ENCODE measurements around the gene NRCAM. TPM values are rescaled to one million over a fixed set of nuclear protein-coding genes. Genes with fewer than 3 reads are reported as not detected.

Gene NRCAM
- total RNA-seq, 1 donor from 2014 or later = 9.3 TPM

DNA sequence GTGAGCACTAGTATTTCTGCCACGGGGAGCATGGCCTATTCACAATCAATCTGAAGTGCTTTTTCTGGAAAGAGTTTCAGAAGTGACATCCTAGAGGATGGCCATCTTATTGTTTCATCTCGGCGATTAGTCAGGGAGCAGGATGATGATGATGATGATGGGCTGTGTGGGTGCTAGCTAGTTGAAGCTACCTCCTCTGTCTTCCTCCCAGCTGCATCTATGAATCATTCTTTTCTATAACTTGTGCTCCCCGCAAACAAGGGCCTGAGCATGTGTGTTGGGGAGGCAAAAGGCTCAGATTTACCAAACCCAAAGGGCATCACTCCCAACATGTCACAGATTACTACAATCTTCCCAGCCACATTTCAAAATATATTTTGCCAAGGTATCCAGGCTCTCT is 207.4 kb downstream of the NRCAM start:
- Histone ChIP-seq H3K36me3 (ENCODE audit: insufficient read depth, low read length) (no peaks in the 10 kb centered on the region), H4K20me1 (ENCODE audit: insufficient read depth, low read length) (no peaks in the 10 kb centered on the region), H3K4me2 (ENCODE audit: low read length) (no peak overlapping the region), H3K27ac (ENCODE audit: low read depth, low read length) (no peak overlapping the region), H2AFZ (ENCODE audit: low read depth, low read length) (no peak overlapping the region), H3K4me1 (ENCODE audit: insufficient read depth, low read length) (peaks cover 33% of the 10 kb centered on the region), H3K9ac (ENCODE audit: low read length) (no peak overlapping the region), H3K9me3 (ENCODE audit: insufficient read depth, low read depth, low read length) (no peaks in the 10 kb centered on the region), H3K79me2 (ENCODE audit: insufficient read depth, low read length) (no peaks in the 10 kb centered on the region), H3K4me3 (ENCODE audit: insufficient read depth, low read depth, low read length) (no peak overlapping the region), H3K27me3 (ENCODE audit: insufficient read depth, low read length) (no peaks in the 10 kb centered on the region)
- H3K27ac Mint-ChIP-seq (ENCODE audit: unreplicated experiment) = no peak overlapping the region
- H3K4me1 Mint-ChIP-seq (ENCODE audit: low read depth, unreplicated experiment) = peaks cover 37% of the 10 kb centered on the region
- no peak for FAIRE-seq
- H3K9me3 Mint-ChIP-seq (ENCODE audit: unreplicated experiment) = peaks cover 2% of the 10 kb centered on the region
- no peak overlapping the region for H3K4me3 Mint-ChIP-seq (ENCODE audit: unreplicated experiment)
- H3K36me3 Mint-ChIP-seq (ENCODE audit: low read depth, unreplicated experiment) = no peaks in the 10 kb centered on the region
- H3K27me3 Mint-ChIP-seq (ENCODE audit: low read depth, unreplicated experiment) = no peaks in the 10 kb centered on the region
- DNase-seq (ENCODE audit: low read depth) = no peak
- TF ChIP-seq CTCF (IDR thresholded peaks at IDR 0.05; ENCODE audit: insufficient read depth, low read depth, low read length) = no peak

DNA sequence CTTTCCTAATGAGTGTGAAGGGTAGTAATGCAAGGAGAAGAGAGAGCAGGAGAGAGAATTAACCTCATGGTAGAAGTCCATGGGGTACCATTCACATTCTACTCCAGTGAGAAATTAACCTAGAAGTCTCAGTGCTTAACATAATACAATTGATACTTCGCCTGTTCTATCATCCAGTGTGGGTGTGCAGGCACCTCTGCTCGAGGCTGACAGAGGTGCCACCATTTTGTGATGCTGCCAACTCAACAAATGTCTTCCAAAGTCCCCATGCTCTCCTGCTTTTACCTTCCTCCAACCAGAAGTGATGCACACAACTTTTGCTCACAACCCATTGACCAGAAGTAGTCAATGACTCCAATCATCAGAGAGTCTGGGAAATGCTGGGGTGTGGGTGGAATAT is 207.8 kb downstream of the NRCAM start:
- H3K36me3 ChIP-seq (ENCODE audit: insufficient read depth, low read length) = no peaks in the 10 kb centered on the region
- H2AFZ ChIP-seq (ENCODE audit: low read depth, low read length) = no peak overlapping the region
- Mint-ChIP-seq H3K36me3 (ENCODE audit: low read depth, unreplicated experiment) (no peaks in the 10 kb centered on the region), H3K27me3 (ENCODE audit: low read depth, unreplicated experiment) (no peaks in the 10 kb centered on the region), H3K27ac (ENCODE audit: unreplicated experiment) (no peak overlapping the region), H3K4me3 (ENCODE audit: unreplicated experiment) (no peak overlapping the region), H3K4me1 (ENCODE audit: low read depth, unreplicated experiment) (peaks cover 33% of the 10 kb centered on the region), H3K9me3 (ENCODE audit: unreplicated experiment) (peaks cover 2% of the 10 kb centered on the region)
- TF ChIP-seq CTCF (IDR thresholded peaks at IDR 0.05; ENCODE audit: insufficient read depth, low read depth, low read length) (no peak), EZH2 (IDR thresholded peaks at IDR 0.05; ENCODE audit: insufficient read depth, low read length) (no peak)
- peaks cover 33% of the 10 kb centered on the region for H3K4me1 ChIP-seq (ENCODE audit: insufficient read depth, low read length)
- H3K4me2 ChIP-seq (ENCODE audit: low read length) = no peak overlapping the region
- no peaks in the 10 kb centered on the region for H3K79me2 ChIP-seq (ENCODE audit: insufficient read depth, low read length)
- H3K27ac ChIP-seq (ENCODE audit: low read depth, low read length) = no peak overlapping the region
- no peaks in the 10 kb centered on the region for H4K20me1 ChIP-seq (ENCODE audit: insufficient read depth, low read length)
- FAIRE-seq (no peak), DNase-seq (ENCODE audit: low read depth) (no peak)
- H3K9me3 ChIP-seq (ENCODE audit: insufficient read depth, low read depth, low read length) = no peaks in the 10 kb centered on the region
- no peaks in the 10 kb centered on the region for H3K27me3 ChIP-seq (ENCODE audit: insufficient read depth, low read length)
- no peak overlapping the region for H3K4me3 ChIP-seq (ENCODE audit: insufficient read depth, low read depth, low read length)
- H3K9ac ChIP-seq (ENCODE audit: low read length) = no peak overlapping the region

DNA sequence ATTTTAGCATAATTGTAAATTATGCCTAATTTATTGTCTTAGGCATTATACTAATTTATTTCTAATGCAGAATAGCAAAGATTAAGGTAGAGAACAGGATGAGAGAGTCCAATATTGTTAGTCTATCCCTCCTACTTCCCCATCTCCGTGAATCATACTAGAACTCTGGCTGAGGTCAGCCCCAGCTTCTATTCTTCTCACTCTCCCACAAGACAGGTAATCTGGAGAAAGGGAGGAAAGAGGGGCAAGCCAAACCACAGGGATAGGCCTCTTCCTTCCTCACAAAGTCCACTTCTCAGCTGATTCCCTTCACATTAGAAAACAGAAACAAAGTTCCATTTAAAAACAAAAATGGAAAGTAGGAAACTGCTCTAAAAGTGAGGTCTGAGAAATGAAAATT is 208.6 kb downstream of the NRCAM start:
- no peak for TF ChIP-seq CTCF (IDR thresholded peaks at IDR 0.05; ENCODE audit: insufficient read depth, low read depth, low read length)
- no peak for TF ChIP-seq EZH2 (IDR thresholded peaks at IDR 0.05; ENCODE audit: insufficient read depth, low read length)
- H4K20me1 ChIP-seq (ENCODE audit: insufficient read depth, low read length) = no peaks in the 10 kb centered on the region
- H3K27ac ChIP-seq (ENCODE audit: low read depth, low read length) = peak overlapping the region; percentile 17
- peaks cover 2% of the 10 kb centered on the region for H3K9me3 Mint-ChIP-seq (ENCODE audit: unreplicated experiment)
- H3K27me3 ChIP-seq (ENCODE audit: insufficient read depth, low read length) = no peaks in the 10 kb centered on the region
- H3K9ac ChIP-seq (ENCODE audit: low read length) = no peak overlapping the region
- H2AFZ ChIP-seq (ENCODE audit: low read depth, low read length) = no peak overlapping the region
- H3K79me2 ChIP-seq (ENCODE audit: insufficient read depth, low read length) = no peaks in the 10 kb centered on the region
- H3K4me1 Mint-ChIP-seq (ENCODE audit: low read depth, unreplicated experiment) = peaks cover 30% of the 10 kb centered on the region
- no peaks in the 10 kb centered on the region for H3K36me3 ChIP-seq (ENCODE audit: insufficient read depth, low read length)
- no peaks in the 10 kb centered on the region for H3K36me3 Mint-ChIP-seq (ENCODE audit: low read depth, unreplicated experiment)
- H3K4me1 ChIP-seq (ENCODE audit: insufficient read depth, low read length) = peaks cover 33% of the 10 kb centered on the region
- no peaks in the 10 kb centered on the region for H3K9me3 ChIP-seq (ENCODE audit: insufficient read depth, low read depth, low read length)
- no peak overlapping the region for H3K4me3 Mint-ChIP-seq (ENCODE audit: unreplicated experiment)
- FAIRE-seq = no peak
- peak overlapping the region; percentile 71 for H3K27ac Mint-ChIP-seq (ENCODE audit: unreplicated experiment)
- H3K4me2 ChIP-seq (ENCODE audit: low read length) = peak overlapping the region; percentile 19
- no peaks in the 10 kb centered on the region for H3K27me3 Mint-ChIP-seq (ENCODE audit: low read depth, unreplicated experiment)
- peak; percentile 60 for DNase-seq (ENCODE audit: low read depth)
- no peak overlapping the region for H3K4me3 ChIP-seq (ENCODE audit: insufficient read depth, low read depth, low read length)
